Transverse colon (tissue), 4 donors: ENCODE data around the gene BAAT.

Experiments
- EP300 ChIP-seq: sonication (generic); formaldehyde crosslinking; IDR thresholded peaks from one replicate; pipeline ENCODE4 v1.6.1; 2017; ENCODE audit warnings: antibody characterized with exemption, low read depth
- POLR2A ChIP-seq: fragments of 450-650 bp; IDR thresholded peaks from one replicate; pipeline ENCODE4 v1.6.1; 2016; ENCODE audit warnings: antibody characterized with exemption, mild to moderate bottlenecking, moderate library complexity
- POLR2AphosphoS5 ChIP-seq, 3 donors: sonication (generic); formaldehyde crosslinking; IDR thresholded peaks; one replicate each; pipeline ENCODE4 v1.6.1; 2016; ENCODE audit warnings: antibody characterized with exemption in 3 of 3
- TF ChIP-seq, protein P1 (sequence below), 5 experiments: fragments of 200-600 bp in 3 of 5; fragments of 450-650 bp in 2 of 5; sonication (generic) in 3 of 5; IDR thresholded peaks; 1 replicate in 2 of 5; 2 replicates in 3 of 5; pipeline ENCODE4 v1.5.1; 2016 to 2017; ENCODE audit warnings: antibody characterized with exemption in 5 of 5, inconsistent platforms in 3 of 5, mild to moderate bottlenecking in 2 of 5, moderate library complexity in 1 of 5

DNA sequence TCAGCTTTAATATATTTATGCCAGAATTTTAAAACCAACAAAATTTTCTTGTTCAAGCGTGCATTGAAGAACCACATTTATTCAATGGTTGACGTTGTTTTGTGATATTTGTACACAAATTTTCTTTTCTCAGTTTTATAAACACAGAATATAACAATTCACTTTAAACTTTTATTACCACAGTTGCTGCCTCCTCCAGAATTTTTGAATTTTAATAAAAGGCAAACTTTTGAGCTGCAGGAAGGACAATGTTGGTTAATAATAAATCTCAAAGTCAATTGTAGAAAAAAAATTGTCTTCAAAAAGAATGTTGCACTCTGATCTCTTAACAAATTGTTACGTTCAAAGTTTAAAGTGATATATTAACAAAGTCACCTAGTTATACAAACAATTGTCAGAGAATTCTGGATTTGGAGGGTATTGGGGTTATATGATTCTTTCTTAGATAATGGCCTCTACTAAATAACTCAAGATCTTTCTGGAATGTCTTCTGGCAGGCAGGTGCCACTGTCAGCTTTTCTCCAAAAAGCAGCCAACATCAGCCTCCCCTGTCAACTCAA, 60.5 kb downstream of the BAAT start:
- TF ChIP-seq, protein P1, sequence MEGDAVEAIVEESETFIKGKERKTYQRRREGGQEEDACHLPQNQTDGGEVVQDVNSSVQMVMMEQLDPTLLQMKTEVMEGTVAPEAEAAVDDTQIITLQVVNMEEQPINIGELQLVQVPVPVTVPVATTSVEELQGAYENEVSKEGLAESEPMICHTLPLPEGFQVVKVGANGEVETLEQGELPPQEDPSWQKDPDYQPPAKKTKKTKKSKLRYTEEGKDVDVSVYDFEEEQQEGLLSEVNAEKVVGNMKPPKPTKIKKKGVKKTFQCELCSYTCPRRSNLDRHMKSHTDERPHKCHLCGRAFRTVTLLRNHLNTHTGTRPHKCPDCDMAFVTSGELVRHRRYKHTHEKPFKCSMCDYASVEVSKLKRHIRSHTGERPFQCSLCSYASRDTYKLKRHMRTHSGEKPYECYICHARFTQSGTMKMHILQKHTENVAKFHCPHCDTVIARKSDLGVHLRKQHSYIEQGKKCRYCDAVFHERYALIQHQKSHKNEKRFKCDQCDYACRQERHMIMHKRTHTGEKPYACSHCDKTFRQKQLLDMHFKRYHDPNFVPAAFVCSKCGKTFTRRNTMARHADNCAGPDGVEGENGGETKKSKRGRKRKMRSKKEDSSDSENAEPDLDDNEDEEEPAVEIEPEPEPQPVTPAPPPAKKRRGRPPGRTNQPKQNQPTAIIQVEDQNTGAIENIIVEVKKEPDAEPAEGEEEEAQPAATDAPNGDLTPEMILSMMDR (IDR thresholded peaks at IDR 0.05), result no peak
- TF ChIP-seq POLR2A, result no peak
- no peak for TF ChIP-seq EP300
- TF ChIP-seq POLR2AphosphoS5 (IDR thresholded peaks at IDR 0.05), result no peak
